ENCODE measurements around the gene GUCA1A.

DNA sequence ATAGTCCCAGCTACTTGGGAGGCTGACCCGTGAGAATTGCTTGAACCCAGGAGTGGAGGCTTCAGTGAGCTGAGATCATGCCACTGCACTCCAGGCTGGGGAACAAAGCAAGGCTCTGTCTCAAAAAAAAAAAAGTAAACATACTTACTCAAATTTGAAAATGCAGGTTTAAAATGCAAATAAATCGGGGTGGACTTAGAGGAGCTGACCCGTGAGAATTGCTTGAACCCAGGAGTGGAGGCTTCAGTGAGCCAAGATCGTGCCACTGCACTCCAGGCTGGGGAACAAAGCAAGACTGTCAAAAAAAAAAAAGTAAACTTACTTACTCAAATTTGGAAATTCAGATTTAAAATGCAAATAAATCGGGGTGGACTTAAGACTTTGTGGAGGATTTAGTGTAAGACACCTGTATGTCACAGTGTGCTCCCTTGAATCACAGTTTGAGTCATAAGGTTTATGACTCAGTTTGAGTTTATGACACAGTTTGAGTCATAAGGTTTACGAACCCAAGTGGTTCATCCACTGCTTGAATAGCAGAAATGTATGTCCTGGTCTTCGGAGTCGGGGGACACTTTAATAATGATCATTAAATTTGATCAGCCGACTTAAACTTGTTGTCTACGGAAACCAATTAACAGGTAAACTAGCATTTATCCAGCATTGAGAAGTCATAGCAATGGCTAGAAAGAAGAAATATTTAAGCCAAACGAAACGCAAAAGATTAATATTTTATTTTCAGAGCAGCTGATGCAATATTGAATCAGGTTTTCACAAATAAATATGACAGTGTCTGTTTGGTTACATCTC is 51.3 kb downstream of the GUCA1A start:
- TF ChIP-seq, protein P1, sequence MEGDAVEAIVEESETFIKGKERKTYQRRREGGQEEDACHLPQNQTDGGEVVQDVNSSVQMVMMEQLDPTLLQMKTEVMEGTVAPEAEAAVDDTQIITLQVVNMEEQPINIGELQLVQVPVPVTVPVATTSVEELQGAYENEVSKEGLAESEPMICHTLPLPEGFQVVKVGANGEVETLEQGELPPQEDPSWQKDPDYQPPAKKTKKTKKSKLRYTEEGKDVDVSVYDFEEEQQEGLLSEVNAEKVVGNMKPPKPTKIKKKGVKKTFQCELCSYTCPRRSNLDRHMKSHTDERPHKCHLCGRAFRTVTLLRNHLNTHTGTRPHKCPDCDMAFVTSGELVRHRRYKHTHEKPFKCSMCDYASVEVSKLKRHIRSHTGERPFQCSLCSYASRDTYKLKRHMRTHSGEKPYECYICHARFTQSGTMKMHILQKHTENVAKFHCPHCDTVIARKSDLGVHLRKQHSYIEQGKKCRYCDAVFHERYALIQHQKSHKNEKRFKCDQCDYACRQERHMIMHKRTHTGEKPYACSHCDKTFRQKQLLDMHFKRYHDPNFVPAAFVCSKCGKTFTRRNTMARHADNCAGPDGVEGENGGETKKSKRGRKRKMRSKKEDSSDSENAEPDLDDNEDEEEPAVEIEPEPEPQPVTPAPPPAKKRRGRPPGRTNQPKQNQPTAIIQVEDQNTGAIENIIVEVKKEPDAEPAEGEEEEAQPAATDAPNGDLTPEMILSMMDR (IDR thresholded peaks at IDR 0.05; ENCODE audit: insufficient read depth, low read length, poor library complexity, severe bottlenecking), result no peak
- no peak for TF ChIP-seq EZH2phosphoT487 (conservative IDR thresholded peaks at IDR 0.05; ENCODE audit: low read length)

Measured in SU-DHL-6 (cell line).